GM23338 (cell line): Measurements from ENCODE around the gene MAPK11. TPM values are rescaled to one million over a fixed set of nuclear protein-coding genes. Genes with fewer than 3 reads are reported as not detected.

Experiments used
- ATAC-seq: fragments of 200-7000 bp; cut with Tn5 transposase; 3 replicates; pipeline ENCODE4 v1.9.1; 2020
- DNase-seq: peaks from one replicate; pipeline ENCODE4 v3.0.0-alpha.2; 2015; ENCODE audit warnings: low spot score
- H2AFZ ChIP-seq: fragments of 200-600 bp; sonication (generic); 2 replicates; pipeline ENCODE4 v1.8.0; 2016; ENCODE audit warnings: antibody characterized with exemption, mild to moderate bottlenecking, moderate library complexity
- H3F3A ChIP-seq: fragments of 200-600 bp; sonication (generic); replicated peaks from 2 replicates; pipeline ENCODE4 v1.8.0; 2017; ENCODE audit warnings: antibody characterized with exemption, mixed run types, low read depth
- H3K27ac ChIP-seq: fragments of 200-600 bp; sonication (generic); 2 replicates; pipeline ENCODE4 v1.6.1; 2016; ENCODE audit warnings: low read depth
- H3K27me3 ChIP-seq: fragments of 200-600 bp; sonication (generic); 2 replicates; pipeline ENCODE4 v1.8.0; 2016; ENCODE audit warnings: mild to moderate bottlenecking, mixed run types, moderate library complexity; ENCODE audit not compliant: insufficient read depth
- H3K36me3 ChIP-seq: fragments of 200-600 bp; sonication (generic); 2 replicates; pipeline ENCODE4 v1.8.0; 2016; ENCODE audit warnings: mild to moderate bottlenecking; ENCODE audit not compliant: insufficient read depth
- H3K4me1 ChIP-seq: fragments of 200-600 bp; sonication (generic); 2 replicates; pipeline ENCODE4 v1.8.0; 2016; ENCODE audit warnings: mild to moderate bottlenecking, moderate library complexity; ENCODE audit not compliant: insufficient read depth
- H3K4me2 ChIP-seq: fragments of 200-600 bp; sonication (generic); 2 replicates; pipeline ENCODE4 v1.7.1; 2017; ENCODE audit warnings: mixed run types
- H3K4me3 ChIP-seq: fragments of 200-600 bp; sonication (generic); 2 replicates; pipeline ENCODE4 v1.6.1; 2016; ENCODE audit warnings: mixed run types
- H3K79me2 ChIP-seq: fragments of 200-600 bp; sonication (generic); replicated peaks from 2 replicates; pipeline ENCODE4 v1.8.0; 2017; ENCODE audit warnings: mild to moderate bottlenecking; ENCODE audit not compliant: insufficient read depth
- H3K9me2 ChIP-seq: fragments of 200-600 bp; sonication (generic); 2 replicates; pipeline ENCODE4 v1.8.0; 2017; ENCODE audit not compliant: insufficient read depth
- H4K20me1 ChIP-seq: fragments of 200-600 bp; sonication (generic); replicated peaks from 2 replicates; pipeline ENCODE4 v1.8.0; 2017; ENCODE audit warnings: mild to moderate bottlenecking; ENCODE audit not compliant: insufficient read depth
- H3K27ac Mint-ChIP-seq: 2 replicates; pipeline ENCODE4 v1.8.0; 2020; ENCODE audit warnings: inconsistent platforms, mild to moderate bottlenecking, moderate library complexity, mixed read lengths
- H3K27me3 Mint-ChIP-seq: 3 replicates; pipeline ENCODE4 v1.8.0; 2022; ENCODE audit warnings: low read depth, mild to moderate bottlenecking, moderate library complexity, mixed read lengths, inconsistent platforms; ENCODE audit not compliant: insufficient read depth, poor library complexity
- H3K36me3 Mint-ChIP-seq: 3 replicates; pipeline ENCODE4 v1.8.0; 2021; ENCODE audit warnings: low read depth, mild to moderate bottlenecking, inconsistent platforms, moderate library complexity, mixed read lengths
- H3K4me1 Mint-ChIP-seq: 3 replicates; pipeline ENCODE4 v1.8.0; 2020; ENCODE audit warnings: mild to moderate bottlenecking, inconsistent platforms, mixed read lengths
- H3K4me3 Mint-ChIP-seq: 3 replicates; pipeline ENCODE4 v1.8.0; 2021; ENCODE audit warnings: moderate library complexity, mild to moderate bottlenecking, inconsistent platforms, mixed read lengths
- H3K9me3 Mint-ChIP-seq: 3 replicates; pipeline ENCODE4 v1.8.0; 2020; ENCODE audit warnings: moderate library complexity, mild to moderate bottlenecking, inconsistent platforms, mixed read lengths
- NANOG ChIP-seq: IDR thresholded peaks from 2 replicates; pipeline ENCODE4 v1.6.1; 2016; ENCODE audit warnings: antibody characterized with exemption, borderline replicate concordance
- polyA plus RNA-seq: library from polyadenylated mRNA; unstranded; fragments of >200 nt; fragmentation: Nextera tagmentation; extraction: Ambion mirVana; gene quantifications from 2 replicates; pipeline ENCODE4 v1.2.1, GENCODE V29; 2016
- total RNA-seq: library from RNA; depleted of rRNA; stranded (reverse); fragments of >200 nt; shearing (Covaris generic); gene quantifications from 2 replicates; pipeline ENCODE4 v1.2.3, GENCODE V29; 2014
- TF ChIP-seq, protein P1 (sequence below): fragments of 250-450 bp; sonication (Bioruptor Pico); IDR thresholded peaks from 2 replicates; pipeline ENCODE4 v1.5.0; 2020; ENCODE audit warnings: mild to moderate bottlenecking, moderate library complexity

MAPK11 gene
- total and polyA plus RNA-seq, 2 experiments from 2014 or later = 0.34 to 1.9 TPM

- no peaks in the 10 kb centered on the region for H3K79me2 ChIP-seq
- H3K36me3 ChIP-seq = no peaks in the 10 kb centered on the region
- H3K4me2 ChIP-seq = no peak overlapping the region
- H3K27me3 ChIP-seq = peaks cover 11% of the 10 kb centered on the region
- Mint-ChIP-seq H3K4me1 (peaks cover 20% of the 10 kb centered on the region), H3K27ac (no peak overlapping the region), H3K9me3 (no peaks in the 10 kb centered on the region), H3K27me3 (peaks cover 28% of the 10 kb centered on the region), H3K36me3 (no peaks in the 10 kb centered on the region), H3K4me3 (no peak overlapping the region)
- H2AFZ ChIP-seq = no peak overlapping the region
- no peak for TF ChIP-seq NANOG
- TF ChIP-seq, protein P1, sequence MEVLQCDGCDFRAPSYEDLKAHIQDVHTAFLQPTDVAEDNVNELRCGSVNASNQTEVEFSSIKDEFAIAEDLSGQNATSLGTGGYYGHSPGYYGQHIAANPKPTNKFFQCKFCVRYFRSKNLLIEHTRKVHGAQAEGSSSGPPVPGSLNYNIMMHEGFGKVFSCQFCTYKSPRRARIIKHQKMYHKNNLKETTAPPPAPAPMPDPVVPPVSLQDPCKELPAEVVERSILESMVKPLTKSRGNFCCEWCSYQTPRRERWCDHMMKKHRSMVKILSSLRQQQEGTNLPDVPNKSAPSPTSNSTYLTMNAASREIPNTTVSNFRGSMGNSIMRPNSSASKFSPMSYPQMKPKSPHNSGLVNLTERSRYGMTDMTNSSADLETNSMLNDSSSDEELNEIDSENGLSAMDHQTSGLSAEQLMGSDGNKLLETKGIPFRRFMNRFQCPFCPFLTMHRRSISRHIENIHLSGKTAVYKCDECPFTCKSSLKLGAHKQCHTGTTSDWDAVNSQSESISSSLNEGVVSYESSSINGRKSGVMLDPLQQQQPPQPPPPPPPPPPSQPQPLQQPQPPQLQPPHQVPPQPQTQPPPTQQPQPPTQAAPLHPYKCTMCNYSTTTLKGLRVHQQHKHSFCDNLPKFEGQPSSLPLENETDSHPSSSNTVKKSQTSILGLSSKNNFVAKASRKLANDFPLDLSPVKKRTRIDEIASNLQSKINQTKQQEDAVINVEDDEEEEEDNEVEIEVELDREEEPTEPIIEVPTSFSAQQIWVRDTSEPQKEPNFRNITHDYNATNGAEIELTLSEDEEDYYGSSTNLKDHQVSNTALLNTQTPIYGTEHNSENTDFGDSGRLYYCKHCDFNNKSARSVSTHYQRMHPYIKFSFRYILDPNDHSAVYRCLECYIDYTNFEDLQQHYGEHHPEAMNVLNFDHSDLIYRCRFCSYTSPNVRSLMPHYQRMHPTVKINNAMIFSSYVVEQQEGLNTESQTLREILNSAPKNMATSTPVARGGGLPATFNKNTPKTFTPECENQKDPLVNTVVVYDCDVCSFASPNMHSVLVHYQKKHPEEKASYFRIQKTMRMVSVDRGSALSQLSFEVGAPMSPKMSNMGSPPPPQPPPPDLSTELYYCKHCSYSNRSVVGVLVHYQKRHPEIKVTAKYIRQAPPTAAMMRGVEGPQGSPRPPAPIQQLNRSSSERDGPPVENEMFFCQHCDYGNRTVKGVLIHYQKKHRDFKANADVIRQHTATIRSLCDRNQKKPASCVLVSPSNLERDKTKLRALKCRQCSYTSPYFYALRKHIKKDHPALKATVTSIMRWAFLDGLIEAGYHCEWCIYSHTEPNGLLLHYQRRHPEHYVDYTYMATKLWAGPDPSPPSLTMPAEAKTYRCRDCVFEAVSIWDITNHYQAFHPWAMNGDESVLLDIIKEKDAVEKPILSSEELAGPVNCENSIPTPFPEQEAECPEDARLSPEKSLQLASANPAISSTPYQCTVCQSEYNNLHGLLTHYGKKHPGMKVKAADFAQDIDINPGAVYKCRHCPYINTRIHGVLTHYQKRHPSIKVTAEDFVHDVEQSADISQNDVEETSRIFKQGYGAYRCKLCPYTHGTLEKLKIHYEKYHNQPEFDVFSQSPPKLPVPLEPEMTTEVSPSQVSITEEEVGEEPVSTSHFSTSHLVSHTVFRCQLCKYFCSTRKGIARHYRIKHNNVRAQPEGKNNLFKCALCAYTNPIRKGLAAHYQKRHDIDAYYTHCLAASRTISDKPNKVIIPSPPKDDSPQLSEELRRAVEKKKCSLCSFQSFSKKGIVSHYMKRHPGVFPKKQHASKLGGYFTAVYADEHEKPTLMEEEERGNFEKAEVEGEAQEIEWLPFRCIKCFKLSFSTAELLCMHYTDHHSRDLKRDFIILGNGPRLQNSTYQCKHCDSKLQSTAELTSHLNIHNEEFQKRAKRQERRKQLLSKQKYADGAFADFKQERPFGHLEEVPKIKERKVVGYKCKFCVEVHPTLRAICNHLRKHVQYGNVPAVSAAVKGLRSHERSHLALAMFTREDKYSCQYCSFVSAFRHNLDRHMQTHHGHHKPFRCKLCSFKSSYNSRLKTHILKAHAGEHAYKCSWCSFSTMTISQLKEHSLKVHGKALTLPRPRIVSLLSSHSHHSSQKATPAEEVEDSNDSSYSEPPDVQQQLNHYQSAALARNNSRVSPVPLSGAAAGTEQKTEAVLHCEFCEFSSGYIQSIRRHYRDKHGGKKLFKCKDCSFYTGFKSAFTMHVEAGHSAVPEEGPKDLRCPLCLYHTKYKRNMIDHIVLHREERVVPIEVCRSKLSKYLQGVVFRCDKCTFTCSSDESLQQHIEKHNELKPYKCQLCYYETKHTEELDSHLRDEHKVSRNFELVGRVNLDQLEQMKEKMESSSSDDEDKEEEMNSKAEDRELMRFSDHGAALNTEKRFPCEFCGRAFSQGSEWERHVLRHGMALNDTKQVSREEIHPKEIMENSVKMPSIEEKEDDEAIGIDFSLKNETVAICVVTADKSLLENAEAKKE (CRISPR knock-in tag) = no peak
- no peak overlapping the region for H3K4me3 ChIP-seq
- H3K4me1 ChIP-seq = peaks cover 19% of the 10 kb centered on the region; the same call in 1 of the 2 replicates
- H4K20me1 ChIP-seq = peaks cover 5% of the 10 kb centered on the region
- H3K27ac ChIP-seq = no peak overlapping the region
- H3K9me2 ChIP-seq = no peaks in the 10 kb centered on the region
- no peak for DNase-seq
- no peak for ATAC-seq
- H3F3A ChIP-seq = 0 out of 2 replicates have a peak, but pooled peaks cover 6% of the 10 kb centered on the region
Observed at GRCh38 chr22:50307890-50308596, 37.9 kb upstream of the MAPK11 start.
